HL-60 (cell line): ENCODE data around the gene TJP1.

ENCODE experiments used
- DNase-seq, 2 experiments: peaks; one replicate each; pipeline ENCODE4 v3.0.0-alpha.2; 2010 to 2020; ENCODE audit warnings: low read depth in 1 of 2, low spot score in 1 of 2
- H3K27ac ChIP-seq: fragments of 250-450 bp; sonication (Bioruptor Pico); replicated peaks from 2 replicates; pipeline ENCODE4 v1.5.1; 2020; ENCODE audit warnings: mild to moderate bottlenecking, moderate library complexity
- H3K27me3 ChIP-seq: fragments of 250-450 bp; sonication (Bioruptor Pico); 2 replicates; pipeline ENCODE4 v1.5.1; 2021; ENCODE audit warnings: mild to moderate bottlenecking, moderate library complexity; ENCODE audit not compliant: insufficient read depth, poor library complexity, severe bottlenecking
- H3K4me3 ChIP-seq: replicated peaks from 2 replicates; pipeline ENCODE4 v1.5.1; 2011; ENCODE audit warnings: mild to moderate bottlenecking, control low read depth, low read length; ENCODE audit not compliant: insufficient read depth
- CTCF ChIP-seq: IDR thresholded peaks from one replicate; pipeline ENCODE4 v1.5.1; 2011; ENCODE audit warnings: low read length, control low read depth, inconsistent platforms; ENCODE audit not compliant: insufficient read depth
- GABPA ChIP-seq: IDR thresholded peaks from 2 replicates; pipeline ENCODE4 v1.6.1; 2012; ENCODE audit warnings: low read depth
- POLR2AphosphoS5 ChIP-seq: IDR thresholded peaks from 2 replicates; pipeline ENCODE4 v1.6.1; 2012; ENCODE audit warnings: low read depth
- REST ChIP-seq: IDR thresholded peaks from 2 replicates; pipeline ENCODE4 v1.6.1; 2012; ENCODE audit warnings: low read depth; ENCODE audit not compliant: insufficient replicate concordance
- SPI1 ChIP-seq: IDR thresholded peaks from 2 replicates; pipeline ENCODE4 v1.6.1; 2012; ENCODE audit warnings: low read depth, mild to moderate bottlenecking, borderline replicate concordance

TJP1 gene

GRCh38 chr15:29685156-29686078 is 136.9 kb downstream of the TJP1 start:
- Histone ChIP-seq H3K27me3 (no peaks in the 10 kb centered on the region), H3K27ac (no peak overlapping the region), H3K4me3 (no peak overlapping the region)
- no peak for TF ChIP-seq GABPA
- TF ChIP-seq POLR2AphosphoS5: no peak
- TF ChIP-seq SPI1: no peak
- no peak for TF ChIP-seq CTCF
- TF ChIP-seq REST: no peak
- DNase-seq: no peak

DNA sequence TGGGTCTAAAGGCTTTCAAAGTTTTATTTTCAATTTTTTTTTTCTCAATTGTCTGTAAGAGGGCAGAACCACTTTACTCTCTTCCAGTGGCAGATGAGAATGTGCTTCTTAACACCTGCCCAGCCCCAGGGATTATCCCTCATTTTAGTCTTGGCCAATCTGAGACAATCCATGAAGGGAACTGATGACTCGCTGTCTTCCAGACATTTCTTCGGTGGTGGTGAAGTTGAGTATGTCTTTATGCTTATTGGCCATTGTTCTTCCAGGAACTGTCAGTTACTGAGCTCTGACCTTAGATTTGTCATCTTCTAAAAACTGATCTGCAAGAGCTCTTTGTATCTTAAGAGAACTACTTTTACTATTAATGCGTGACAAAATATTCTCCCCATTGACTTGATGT is 139.5 kb downstream of the TJP1 start:
- TF ChIP-seq POLR2AphosphoS5: no peak
- TF ChIP-seq CTCF: no peak
- no peak for TF ChIP-seq GABPA
- TF ChIP-seq REST: no peak
- no peak for TF ChIP-seq SPI1
- no peak overlapping the region for H3K27ac ChIP-seq
- DNase-seq: no peak

DNA sequence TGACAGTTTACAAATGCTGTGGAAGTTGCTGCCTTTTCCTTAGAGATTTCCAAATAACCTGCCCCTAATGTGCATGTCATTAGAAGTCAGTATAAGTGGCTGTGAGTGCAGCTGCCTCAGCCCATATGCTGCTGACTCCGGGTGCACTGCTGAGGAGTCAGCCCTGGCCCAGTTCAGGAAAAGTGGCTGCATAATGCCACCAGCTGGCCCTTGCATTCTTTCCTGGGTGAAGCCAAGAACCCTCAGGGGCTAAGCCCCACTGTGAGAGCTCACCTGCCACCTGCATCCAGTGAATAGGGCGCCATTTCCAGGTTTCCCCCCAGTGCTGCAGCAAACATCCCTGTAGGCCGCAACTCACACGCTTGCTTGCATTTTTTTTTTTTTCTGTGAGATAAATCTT is 139.9 kb downstream of the TJP1 start:
- DNase-seq: no peak
- Histone ChIP-seq H3K27ac (no peak overlapping the region), H3K4me3 (no peak overlapping the region), H3K27me3 (no peaks in the 10 kb centered on the region)
- TF ChIP-seq GABPA (no peak), SPI1 (no peak), POLR2AphosphoS5 (no peak), REST (no peak), CTCF (no peak)

More for the DNA sequence above, 139.5 kb downstream of the TJP1 start:
- Histone ChIP-seq H3K4me3 (no peak overlapping the region), H3K27me3 (no peaks in the 10 kb centered on the region)
